Smooth muscle cell (in vitro differentiated cells): ENCODE results near the gene ZNF485. TPM values are rescaled to one million over a fixed set of nuclear protein-coding genes. Genes with fewer than 3 reads are reported as not detected.

Experiments used
- DNase-seq: peaks from one replicate; lab custom pipeline; 2025; ENCODE audit not compliant: unreplicated experiment; lab: John Stamatoyannopoulos, UW
- H2AFZ ChIP-seq: fragments of 200-600 bp; sonication (generic); 2 replicates; pipeline ENCODE4 v1.6.0; 2016; ENCODE audit warnings: antibody characterized with exemption, low read depth, mild to moderate bottlenecking
- H3F3A ChIP-seq: fragments of 200-600 bp; sonication (generic); 2 replicates; pipeline ENCODE4 v1.6.0; 2017; ENCODE audit warnings: antibody characterized with exemption, low read depth
- H3K27ac ChIP-seq: fragments of 200-600 bp; sonication (generic); 2 replicates; pipeline ENCODE4 v1.5.1; 2016; ENCODE audit warnings: low read depth, mild to moderate bottlenecking
- H3K27me3 ChIP-seq: fragments of 200-600 bp; sonication (generic); 2 replicates; pipeline ENCODE4 v1.6.1; 2016; ENCODE audit warnings: low read depth, mild to moderate bottlenecking
- H3K36me3 ChIP-seq: fragments of 200-600 bp; sonication (generic); 2 replicates; pipeline ENCODE4 v1.5.1; 2016; ENCODE audit warnings: low read depth
- H3K4me1 ChIP-seq: fragments of 200-600 bp; sonication (generic); 2 replicates; pipeline ENCODE4 v1.5.1; 2016; ENCODE audit warnings: low read depth
- H3K4me2 ChIP-seq: fragments of 200-600 bp; sonication (generic); 2 replicates; pipeline ENCODE4 v1.6.0; 2016; ENCODE audit warnings: mild to moderate bottlenecking
- H3K4me3 ChIP-seq: fragments of 200-600 bp; sonication (generic); 2 replicates; pipeline ENCODE4 v1.5.1; 2016; ENCODE audit warnings: mild to moderate bottlenecking
- H3K79me2 ChIP-seq: fragments of 200-600 bp; sonication (generic); 2 replicates; pipeline ENCODE4 v1.6.0; 2016; ENCODE audit warnings: low read depth, mild to moderate bottlenecking
- H3K9ac ChIP-seq: fragments of 200-600 bp; sonication (generic); 2 replicates; pipeline ENCODE4 v1.6.0; 2016; ENCODE audit warnings: low read depth
- H3K9me3 ChIP-seq: fragments of 200-600 bp; sonication (generic); replicated peaks from 2 replicates; pipeline ENCODE4 v1.5.1; 2016; ENCODE audit warnings: low read depth
- H4K20me1 ChIP-seq: fragments of 200-600 bp; sonication (generic); 2 replicates; pipeline ENCODE4 v1.6.0; 2016; ENCODE audit warnings: low read depth
- CTCF ChIP-seq: fragments of 200-600 bp; sonication (generic); IDR thresholded peaks from 2 replicates; pipeline ENCODE4 v1.5.1; 2017; ENCODE audit warnings: borderline replicate concordance, mild to moderate bottlenecking, antibody characterized with exemption; ENCODE audit not compliant: insufficient read depth, poor library complexity, severe bottlenecking
- WGBS: methylation state at CpG from one replicate; pipeline ENCODE4 v1.1.7; 2016; ENCODE audit warnings: low lambda C conversion rate; 5-methylcytosine and 5-hydroxymethylcytosine counted together
- polyA plus RNA-seq: library from polyadenylated mRNA; unstranded; fragments of >200 nt; fragmentation: Nextera tagmentation; extraction: Ambion mirVana; gene quantifications from 2 replicates; pipeline ENCODE4 v1.2.1, GENCODE V29; 2016
- total RNA-seq: library from RNA; depleted of rRNA; stranded (reverse); fragments of >200 nt; gene quantifications from 2 replicates; pipeline ENCODE4 v1.2.3, GENCODE V29; 2014

Gene ZNF485
- total and polyA plus RNA-seq, 2 experiments from 2014 or later: 1.8 to 2.9 TPM

- Histone ChIP-seq H2AFZ (peak overlapping the region; percentile 94), H4K20me1 (no peaks in the 10 kb centered on the region), H3K36me3 (no peaks in the 10 kb centered on the region), H3K27me3 (no peaks in the 10 kb centered on the region), H3K79me2 (no peaks in the 10 kb centered on the region), H3K4me1 (peaks cover 7% of the 10 kb centered on the region), H3K4me2 (peak overlapping the region; percentile 96), H3K9ac (peak overlapping the region; percentile 4), H3K4me3 (peak overlapping the region; percentile 75), H3K27ac (no peak overlapping the region), H3F3A (peaks cover 7% of the 10 kb centered on the region), H3K9me3 (no peaks in the 10 kb centered on the region)
- 33% methylated on average over 14 of the region's 14 CpGs for WGBS
- no peak for DNase-seq
- TF ChIP-seq CTCF: no peak
Observed at GRCh38 chr10:43573250-43574000, 32.8 kb upstream of the ZNF485 start.

GRCh38 chr10:43574001-43574892 lies 32.0 kb upstream of the ZNF485 start, which contains the start of gene ZNF239:
ZNF239 (minus strand) TSS chr10:43574616; CDS start chr10:43558079, 16,537 bp downstream.
- H3K4me3 ChIP-seq: peak within 1 kb of the TSS; percentile 75
- H4K20me1 ChIP-seq: no peaks in the 10 kb centered on the region
- H2AFZ ChIP-seq: peak within 1 kb of the TSS; percentile 94
- H3K27ac ChIP-seq: no peak within 1 kb of the TSS
- H3K4me2 ChIP-seq: peak within 1 kb of the TSS; percentile 96
- peak within 1 kb of the TSS; percentile 4 for H3K9ac ChIP-seq
- H3K27me3 ChIP-seq: no peaks in the 10 kb centered on the region
- H3F3A ChIP-seq: peaks cover 7% of the 10 kb centered on the region
- peaks cover 7% of the 10 kb centered on the region for H3K4me1 ChIP-seq
- no peak for TF ChIP-seq CTCF
- H3K9me3 ChIP-seq: no peaks in the 10 kb centered on the region
- 2% methylated on average over 73 of the region's 78 CpGs for WGBS
- peak; percentile 38 for DNase-seq
- no peaks in the 10 kb centered on the region for H3K79me2 ChIP-seq
- no peaks in the 10 kb centered on the region for H3K36me3 ChIP-seq

DNA sequence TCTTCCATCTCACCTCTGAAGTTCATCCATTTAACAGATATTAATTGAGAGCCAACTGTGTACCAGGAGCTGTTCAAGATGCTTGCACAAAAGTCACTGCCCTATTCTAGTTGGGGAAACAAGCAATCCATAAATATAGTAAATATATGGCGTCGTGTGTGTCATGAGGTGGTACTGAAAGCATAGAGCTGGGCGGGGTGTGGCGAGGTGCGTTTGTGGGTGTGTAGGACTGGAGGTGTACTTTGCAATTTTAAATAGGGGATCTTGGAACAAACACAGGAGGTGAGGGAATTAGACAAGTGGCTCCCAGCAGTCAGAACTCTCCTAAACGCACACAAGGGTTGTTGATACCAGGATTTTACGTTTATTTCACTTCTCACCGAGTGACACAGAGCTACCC lies 31.3 kb upstream of the ZNF485 start:
- 96% methylated on average over 8 of the region's 8 CpGs for WGBS
- Histone ChIP-seq H3K36me3 (no peaks in the 10 kb centered on the region), H3F3A (peaks cover 7% of the 10 kb centered on the region), H3K27ac (no peak overlapping the region), H3K9me3 (no peaks in the 10 kb centered on the region), H3K27me3 (no peaks in the 10 kb centered on the region), H3K4me1 (peaks cover 7% of the 10 kb centered on the region), H3K4me2 (peak overlapping the region; percentile 96), H2AFZ (peak overlapping the region; percentile 94), H3K4me3 (peak overlapping the region; percentile 75), H4K20me1 (no peaks in the 10 kb centered on the region), H3K79me2 (no peaks in the 10 kb centered on the region), H3K9ac (no peak overlapping the region)
- TF ChIP-seq CTCF: no peak
- no peak for DNase-seq
